GM18867 (cell line): ENCODE measurements around the gene RPS21.
A peak's percentile ranks its signal among the peaks of the same experiment; 100 is the strongest.
"Not testable (repeated sequence)": the region's sequence is repeated elsewhere in the genome, so short reads cannot be mapped to it uniquely, and the experiment has no call there.

Experiments used
- ATAC-seq: cut with Tn5 transposase; IDR thresholded peaks from one replicate; pipeline ENCODE4 v1.9.1; 2021; ENCODE audit warnings: mild to moderate bottlenecking, moderate library complexity; ENCODE audit not compliant: unreplicated experiment

Gene RPS21

GRCh38 chr20:62364911-62365736 is 21.8 kb upstream of the RPS21 start:
- ATAC-seq, result no peak

DNA sequence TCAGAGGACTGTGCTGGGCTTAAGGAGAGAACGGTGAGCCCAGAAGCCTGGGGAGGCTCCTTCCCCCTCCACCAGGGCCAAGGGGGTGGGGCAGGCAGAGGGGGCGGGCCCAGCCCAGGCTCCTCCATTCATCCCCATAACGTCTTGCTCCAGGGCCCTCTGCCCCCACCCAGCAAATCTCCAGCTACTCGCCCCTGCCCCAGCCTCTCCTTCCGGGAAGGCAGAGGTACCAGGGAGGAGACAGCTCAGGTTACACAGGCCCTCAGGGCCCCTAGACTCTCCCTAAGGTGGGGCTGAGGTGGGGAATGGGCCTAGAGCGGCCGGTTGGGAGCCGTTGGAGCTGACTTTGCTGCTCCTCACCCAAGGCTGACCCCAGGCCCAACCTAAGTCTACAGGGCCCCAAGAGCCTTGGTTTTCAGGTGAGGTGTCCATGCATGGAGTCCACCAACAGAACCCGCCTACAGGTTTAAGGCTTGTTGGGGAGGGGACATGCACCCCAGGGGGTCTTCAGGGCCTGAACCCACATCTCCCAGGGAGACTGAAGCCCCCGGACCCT is 21.0 kb upstream of the RPS21 start:
- ATAC-seq, result no peak

DNA sequence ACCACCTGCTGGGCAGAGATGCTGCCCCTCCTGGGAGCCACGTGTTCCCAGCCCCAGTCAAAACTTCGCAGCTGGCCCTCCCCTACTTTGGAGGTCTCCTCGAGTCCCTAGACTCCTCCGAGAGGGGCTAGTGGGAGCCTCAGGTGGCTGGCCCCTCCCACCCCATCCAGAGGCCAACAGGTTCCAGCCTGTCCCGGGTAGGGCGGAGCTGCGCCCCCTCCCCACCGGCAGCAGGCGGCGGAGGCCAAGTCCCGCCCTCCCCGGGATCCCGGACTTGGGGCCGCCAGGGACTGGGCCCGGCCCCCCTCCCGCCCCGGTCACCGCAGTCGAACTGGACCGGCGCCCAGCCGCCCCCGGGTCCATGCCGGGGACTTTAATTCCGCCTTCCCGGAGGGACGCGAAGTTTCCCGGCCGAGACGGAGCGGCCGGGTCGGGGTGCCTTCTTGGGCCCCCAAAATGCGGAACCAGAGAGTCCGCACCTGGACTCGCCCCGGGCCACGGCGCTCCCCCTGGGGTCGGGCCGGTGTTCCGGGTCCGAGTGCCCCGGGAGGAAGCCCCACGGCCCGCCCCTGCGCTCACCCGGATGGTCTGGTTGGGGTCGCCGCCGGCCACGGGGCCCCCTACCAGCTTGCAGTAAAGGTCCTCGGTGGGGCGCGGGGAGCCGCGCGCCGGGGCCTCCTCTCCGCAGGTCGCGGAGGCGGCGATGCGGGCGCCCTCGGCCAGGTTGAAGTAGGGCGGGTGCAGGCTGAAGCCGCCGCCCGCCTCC is 20.4 kb upstream of the RPS21 start:
- peak; percentile 12 for ATAC-seq

DNA sequence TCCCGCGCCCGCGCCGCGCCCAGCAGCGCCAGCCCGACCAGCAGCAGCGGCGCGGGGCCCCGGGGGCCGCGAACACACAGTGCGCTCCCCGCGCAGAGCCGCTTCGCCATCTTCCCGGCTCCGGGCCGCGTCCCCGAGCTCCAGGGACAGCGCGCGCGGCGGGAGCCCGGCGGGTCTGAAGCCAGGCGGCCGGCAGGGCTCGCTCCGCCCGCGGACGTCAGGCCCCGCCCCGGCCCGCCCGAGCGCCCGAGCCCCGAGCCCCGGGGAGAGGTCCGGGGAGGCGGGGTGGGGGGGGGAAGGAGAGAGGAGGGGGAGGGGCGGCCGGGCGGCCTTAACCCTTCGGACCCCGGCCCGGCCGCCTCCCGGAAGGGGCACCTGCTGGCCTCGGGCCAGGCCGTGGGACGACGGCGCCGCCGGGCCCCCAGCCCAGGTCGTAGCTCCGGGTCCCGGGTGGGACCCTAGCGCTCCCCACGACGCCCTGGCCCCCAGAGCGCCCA is 19.7 kb upstream of the RPS21 start, which contains the start of gene LAMA5:
Gene LAMA5 (minus strand): TSS at position 177 of the 497 bp plus-strand sequence. CDS start 67 bp downstream, at position 110.
- peak; percentile 42 for ATAC-seq

GRCh38 chr20:62367633-62368391 is 19.1 kb upstream of the RPS21 start:
- ATAC-seq, result no peak

- ATAC-seq, result no peak
Observed at GRCh38 chr20:62368392-62368975, 18.4 kb upstream of the RPS21 start.

- no peak for ATAC-seq
Observed at GRCh38 chr20:62368976-62369814, 17.7 kb upstream of the RPS21 start.

DNA sequence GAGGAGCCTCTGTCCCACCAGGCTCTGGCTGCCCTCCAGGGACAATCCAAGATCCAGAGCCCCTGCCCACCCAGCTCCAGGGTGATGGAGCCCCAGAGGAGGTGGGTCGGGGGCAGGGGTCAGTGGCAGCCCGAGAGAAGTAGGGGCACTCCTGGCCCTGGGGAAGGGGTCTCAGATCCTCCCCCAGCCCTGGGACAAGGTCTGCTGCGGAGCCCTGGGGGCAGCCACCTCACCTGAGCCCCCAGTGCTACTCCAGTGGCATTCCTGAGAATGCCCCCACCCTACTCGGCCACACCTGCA is 17.1 kb upstream of the RPS21 start:
- ATAC-seq, result no peak

GRCh38 chr20:62370115-62370806 is 16.6 kb upstream of the RPS21 start:
- ATAC-seq, result no peak

GRCh38 chr20:62370807-62371587 is 15.9 kb upstream of the RPS21 start:
- ATAC-seq, result no peak

DNA sequence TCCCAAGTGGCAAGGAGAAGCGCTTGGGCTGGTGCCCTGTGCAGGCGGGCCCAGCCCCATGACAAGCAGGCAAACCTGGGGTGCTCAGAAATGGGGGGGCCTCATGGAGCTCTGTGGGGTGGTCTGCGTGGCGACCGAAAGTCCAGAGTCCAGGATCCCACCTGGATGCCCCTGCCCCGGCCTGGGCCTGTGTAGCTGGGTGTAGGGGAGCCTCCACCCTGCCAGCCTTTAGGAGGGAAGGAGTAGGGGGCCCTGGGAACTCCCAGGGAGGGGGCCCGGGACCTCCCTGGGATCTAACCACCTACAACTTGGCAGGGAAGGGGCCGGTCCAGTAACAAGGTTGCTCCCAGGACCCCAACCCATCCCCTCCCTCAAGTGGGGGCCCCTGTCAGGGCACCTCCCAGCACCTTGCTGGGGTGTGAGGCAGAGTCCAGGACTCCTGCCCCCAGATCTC is 15.3 kb upstream of the RPS21 start:
- ATAC-seq, result no peak

GRCh38 chr20:62372042-62372993 is 14.6 kb upstream of the RPS21 start:
- ATAC-seq, result no peak

- not testable (repeated sequence) for ATAC-seq
Observed at GRCh38 chr20:62373631-62374179, 13.2 kb upstream of the RPS21 start.

DNA sequence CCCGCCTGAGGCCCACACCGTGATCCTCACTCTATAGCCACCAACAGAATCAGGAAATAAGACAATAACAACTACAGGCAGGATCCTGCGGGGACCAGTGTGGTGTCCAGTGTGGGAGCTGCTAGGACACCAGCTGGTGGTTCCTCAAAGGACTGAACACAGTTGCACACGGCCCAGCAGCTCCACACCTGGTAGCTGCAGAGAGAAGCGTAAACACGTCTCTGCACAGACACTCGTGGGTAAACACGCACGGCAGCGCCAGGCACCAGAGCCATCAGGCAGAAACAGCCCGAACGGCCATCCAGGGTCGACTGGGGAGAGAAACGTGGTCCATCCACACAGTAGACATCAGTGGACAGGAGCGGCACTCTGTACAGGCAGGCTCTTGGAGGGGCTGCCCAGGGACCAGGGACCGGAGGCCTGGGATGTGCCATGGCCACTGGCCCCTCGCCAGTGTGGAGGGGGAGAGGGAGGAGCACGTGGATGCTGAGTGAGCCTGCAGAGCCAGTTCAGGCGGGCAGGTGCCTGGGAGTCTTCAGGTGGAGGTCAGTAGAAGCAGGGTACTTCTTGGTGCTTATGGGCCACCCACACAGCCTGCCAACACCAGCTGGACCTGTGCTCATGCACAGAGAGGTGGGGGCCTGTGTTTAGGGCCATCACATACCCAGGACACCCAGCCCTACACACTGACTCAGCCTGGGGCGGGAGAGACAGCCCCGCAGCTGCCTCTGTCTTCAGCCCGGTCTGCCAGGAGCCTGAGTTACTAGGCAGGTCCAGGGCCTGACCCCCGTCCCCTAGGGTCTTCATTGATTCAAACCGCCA is 12.4 kb upstream of the RPS21 start:
- no peak for ATAC-seq

GRCh38 chr20:62376112-62377063 is 10.5 kb upstream of the RPS21 start:
- no peak for ATAC-seq
